OCI-LY1 (cell line): ENCODE data around the gene KCTD1.

Experiments used
- H2AFZ ChIP-seq: fragments of 200-600 bp; sonication (generic), shearing (Covaris generic); 2 replicates; pipeline ENCODE4 v1.6.0; 2014; ENCODE audit warnings: antibody characterized with exemption, mild to moderate bottlenecking, low read length
- H3F3A ChIP-seq: fragments of 200-600 bp; sonication (generic), shearing (Covaris generic); 2 replicates; pipeline ENCODE4 v1.6.0; 2014; ENCODE audit warnings: mild to moderate bottlenecking, antibody characterized with exemption, low read length, moderate library complexity; ENCODE audit not compliant: insufficient read depth
- H3K27ac ChIP-seq: fragments of 200-600 bp; sonication (generic); 2 replicates; pipeline ENCODE4 v1.5.1; 2014; ENCODE audit warnings: low read length, mixed run types, mild to moderate bottlenecking, low read depth; ENCODE audit not compliant: poor library complexity, severe bottlenecking
- H3K27me3 ChIP-seq: fragments of 200-600 bp; sonication (generic); 2 replicates; pipeline ENCODE4 v1.6.0; 2014; ENCODE audit warnings: antibody characterized with exemption, mild to moderate bottlenecking, low read length, moderate library complexity; ENCODE audit not compliant: insufficient read depth
- H3K36me3 ChIP-seq: fragments of 200-600 bp; sonication (generic); 2 replicates; pipeline ENCODE4 v1.6.1; 2014; ENCODE audit warnings: mild to moderate bottlenecking, antibody characterized with exemption, low read length, moderate library complexity, mixed read lengths; ENCODE audit not compliant: insufficient read depth
- H3K4me1 ChIP-seq: fragments of 200-600 bp; sonication (generic); 2 replicates; pipeline ENCODE4 v1.5.1; 2014; ENCODE audit warnings: mild to moderate bottlenecking, low read length, moderate library complexity; ENCODE audit not compliant: insufficient read depth, severe bottlenecking
- H3K4me2 ChIP-seq: fragments of 200-600 bp; sonication (generic), shearing (Covaris generic); 2 replicates; pipeline ENCODE4 v1.6.1; 2014; ENCODE audit warnings: low read length
- H3K4me3 ChIP-seq: fragments of 200-600 bp; sonication (generic); 2 replicates; pipeline ENCODE4 v1.5.1; 2014; ENCODE audit warnings: low read length, low read depth, mild to moderate bottlenecking, mixed read lengths; ENCODE audit not compliant: poor library complexity, severe bottlenecking
- H3K79me2 ChIP-seq: fragments of 200-600 bp; shearing (Covaris generic); 2 replicates; pipeline ENCODE4 v1.6.1; 2016; ENCODE audit warnings: mixed run types, low read length, mixed read lengths; ENCODE audit not compliant: insufficient read depth
- H3K9ac ChIP-seq: fragments of 200-600 bp; sonication (generic), shearing (Covaris generic); 2 replicates; pipeline ENCODE4 v1.6.1; 2014; ENCODE audit warnings: mild to moderate bottlenecking, low read length, mixed read lengths
- H3K9me2 ChIP-seq: fragments of 200-600 bp; sonication (generic), shearing (Covaris generic); 2 replicates; pipeline ENCODE4 v1.6.1; 2014; ENCODE audit warnings: low read depth, mild to moderate bottlenecking, low read length, mixed read lengths
- H3K9me3 ChIP-seq: fragments of 200-600 bp; shearing (Covaris generic); 2 replicates; pipeline ENCODE4 v1.6.1; 2014; ENCODE audit warnings: low read length, mixed read lengths
- H4K20me1 ChIP-seq: fragments of 200-600 bp; sonication (generic), shearing (Covaris generic); 2 replicates; pipeline ENCODE4 v1.6.0; 2016; ENCODE audit warnings: mild to moderate bottlenecking, low read length; ENCODE audit not compliant: insufficient read depth
- EZH2 ChIP-seq: fragments of 200-600 bp; sonication (generic), shearing (Covaris generic); IDR thresholded peaks from 2 replicates; pipeline ENCODE4 v1.8.0; 2017; ENCODE audit warnings: borderline replicate concordance, mixed run types, mild to moderate bottlenecking, antibody characterized with exemption, low read length, moderate library complexity, mixed read lengths
- TF ChIP-seq, protein P1 (sequence below): fragments of 200-600 bp; sonication (generic), shearing (Covaris generic); IDR thresholded peaks from 2 replicates; pipeline ENCODE4 v1.5.1; 2017; ENCODE audit warnings: mild to moderate bottlenecking, antibody characterized with exemption, low read length, moderate library complexity, mixed read lengths

KCTD1 gene

GRCh38 chr18:26429535-26430226, 118.7 kb downstream of the KCTD1 start:
- H3K9ac ChIP-seq = no peak overlapping the region
- H3K9me2 ChIP-seq = no peaks in the 10 kb centered on the region
- no peaks in the 10 kb centered on the region for H3F3A ChIP-seq
- no peaks in the 10 kb centered on the region for H3K79me2 ChIP-seq
- no peak overlapping the region for H3K4me3 ChIP-seq
- no peaks in the 10 kb centered on the region for H4K20me1 ChIP-seq
- H3K4me2 ChIP-seq = no peak overlapping the region
- no peaks in the 10 kb centered on the region for H3K27me3 ChIP-seq
- H3K4me1 ChIP-seq = no peaks in the 10 kb centered on the region
- H3K27ac ChIP-seq = no peak overlapping the region
- no peak overlapping the region for H2AFZ ChIP-seq
- no peaks in the 10 kb centered on the region for H3K9me3 ChIP-seq
- no peaks in the 10 kb centered on the region for H3K36me3 ChIP-seq
- TF ChIP-seq, protein P1, sequence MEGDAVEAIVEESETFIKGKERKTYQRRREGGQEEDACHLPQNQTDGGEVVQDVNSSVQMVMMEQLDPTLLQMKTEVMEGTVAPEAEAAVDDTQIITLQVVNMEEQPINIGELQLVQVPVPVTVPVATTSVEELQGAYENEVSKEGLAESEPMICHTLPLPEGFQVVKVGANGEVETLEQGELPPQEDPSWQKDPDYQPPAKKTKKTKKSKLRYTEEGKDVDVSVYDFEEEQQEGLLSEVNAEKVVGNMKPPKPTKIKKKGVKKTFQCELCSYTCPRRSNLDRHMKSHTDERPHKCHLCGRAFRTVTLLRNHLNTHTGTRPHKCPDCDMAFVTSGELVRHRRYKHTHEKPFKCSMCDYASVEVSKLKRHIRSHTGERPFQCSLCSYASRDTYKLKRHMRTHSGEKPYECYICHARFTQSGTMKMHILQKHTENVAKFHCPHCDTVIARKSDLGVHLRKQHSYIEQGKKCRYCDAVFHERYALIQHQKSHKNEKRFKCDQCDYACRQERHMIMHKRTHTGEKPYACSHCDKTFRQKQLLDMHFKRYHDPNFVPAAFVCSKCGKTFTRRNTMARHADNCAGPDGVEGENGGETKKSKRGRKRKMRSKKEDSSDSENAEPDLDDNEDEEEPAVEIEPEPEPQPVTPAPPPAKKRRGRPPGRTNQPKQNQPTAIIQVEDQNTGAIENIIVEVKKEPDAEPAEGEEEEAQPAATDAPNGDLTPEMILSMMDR = no peak
- TF ChIP-seq EZH2 = no peak

GRCh38 chr18:26425148-26425531, 123.2 kb downstream of the KCTD1 start:
- no peaks in the 10 kb centered on the region for H4K20me1 ChIP-seq
- H3K27ac ChIP-seq = no peak overlapping the region
- no peak overlapping the region for H2AFZ ChIP-seq
- no peak overlapping the region for H3K9ac ChIP-seq
- no peaks in the 10 kb centered on the region for H3K4me1 ChIP-seq
- no peaks in the 10 kb centered on the region for H3K9me3 ChIP-seq
- H3K36me3 ChIP-seq = no peaks in the 10 kb centered on the region
- no peak overlapping the region for H3K4me2 ChIP-seq
- no peaks in the 10 kb centered on the region for H3K79me2 ChIP-seq
- H3K9me2 ChIP-seq = no peaks in the 10 kb centered on the region
- TF ChIP-seq EZH2 = no peak
- TF ChIP-seq, protein P1 = no peak
- H3F3A ChIP-seq = no peaks in the 10 kb centered on the region
- no peak overlapping the region for H3K4me3 ChIP-seq
- H3K27me3 ChIP-seq = no peaks in the 10 kb centered on the region

GRCh38 chr18:26424428-26425147, 123.8 kb downstream of the KCTD1 start:
- TF ChIP-seq, protein P1 = no peak
- TF ChIP-seq EZH2 = no peak
- Histone ChIP-seq H2AFZ (no peak overlapping the region), H4K20me1 (no peaks in the 10 kb centered on the region), H3K4me3 (no peak overlapping the region), H3K4me1 (no peaks in the 10 kb centered on the region), H3K9me3 (no peaks in the 10 kb centered on the region), H3K27me3 (no peaks in the 10 kb centered on the region), H3K79me2 (no peaks in the 10 kb centered on the region), H3K36me3 (no peaks in the 10 kb centered on the region), H3K27ac (no peak overlapping the region), H3K4me2 (no peak overlapping the region), H3K9ac (no peak overlapping the region), H3K9me2 (no peaks in the 10 kb centered on the region), H3F3A (no peaks in the 10 kb centered on the region)
